Measurements from ENCODE around the gene GDF10.

GDF10 gene

DNA sequence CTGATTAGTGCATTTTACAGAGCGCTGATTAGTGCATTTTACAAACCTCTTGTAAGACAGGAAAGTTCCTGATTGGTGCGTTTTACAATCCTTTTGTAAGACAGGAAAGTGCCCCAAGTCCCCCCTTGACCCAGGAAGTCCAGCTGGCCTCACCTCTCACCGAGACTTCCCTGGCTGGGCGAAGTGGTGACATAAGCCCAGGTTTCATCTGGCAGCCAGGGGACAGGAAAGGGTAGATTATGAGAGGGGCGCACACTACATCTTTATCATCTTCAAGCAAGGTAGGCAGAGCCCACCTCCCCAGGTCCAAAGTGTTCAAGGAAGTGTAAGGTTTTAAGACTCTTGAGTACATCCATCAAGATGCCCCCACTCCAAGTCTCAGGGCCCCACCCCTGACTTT, 5.5 kb upstream of the GDF10 start:
- H3K23ac ChIP-seq (ENCODE audit: low read length): no peak overlapping the region
- no peaks in the 10 kb centered on the region for H3K36me3 ChIP-seq (ENCODE audit: control insufficient read depth in 1 of 2, insufficient read depth in 2 of 2, low read length in 2 of 2)
- H3K79me2 ChIP-seq (ENCODE audit: control insufficient read depth, insufficient read depth, low read length, poor library complexity): no peaks in the 10 kb centered on the region
- H2BK12ac ChIP-seq (ENCODE audit: low read length): no peak overlapping the region
- no peak overlapping the region for H4K91ac ChIP-seq (ENCODE audit: low read depth, low read length)
- H3K4ac ChIP-seq (ENCODE audit: low read depth, low read length): no peak overlapping the region
- H4K8ac ChIP-seq (ENCODE audit: low read depth, low read length): no peak overlapping the region
- H4K12ac ChIP-seq (ENCODE audit: low read depth, low read length): no peak overlapping the region
- H2AK5ac ChIP-seq (ENCODE audit: low read length): no peak overlapping the region
- H2AFZ ChIP-seq (ENCODE audit: insufficient read depth, low read length, poor library complexity): no peak overlapping the region
- peaks cover 8% of the 10 kb centered on the region for H3K27me3 ChIP-seq (ENCODE audit: insufficient read depth, low read length)
- H3K9me3 ChIP-seq (ENCODE audit: insufficient read depth, low read depth, low read length): no peaks in the 10 kb centered on the region
- no peak for DNase-seq
- H2BK5ac ChIP-seq (ENCODE audit: low read depth, low read length, poor library complexity): no peak overlapping the region
- H3K27ac ChIP-seq (ENCODE audit: low read depth, low read length): no peak overlapping the region
- WGBS (ENCODE audit: extremely low coverage, insufficient coverage, insufficient read length): no CpG with 5 or more reads among the region's 5 CpGs
- no peak overlapping the region for H3K9ac ChIP-seq (ENCODE audit: low read length)
- H3K14ac ChIP-seq (ENCODE audit: low read length): no peak overlapping the region
- no peak overlapping the region for H3K4me2 ChIP-seq (ENCODE audit: low read length)
- H2BK120ac ChIP-seq (ENCODE audit: insufficient read depth, low read length, poor library complexity): no peak overlapping the region
- H3K79me1 ChIP-seq (ENCODE audit: low read length): no peaks in the 10 kb centered on the region
- no peaks in the 10 kb centered on the region for H3K4me1 ChIP-seq (ENCODE audit: control insufficient read depth in 1 of 2, insufficient read depth in 2 of 2, low read length in 2 of 2)
- no peak overlapping the region for H3K4me3 ChIP-seq (ENCODE audit: low read depth, low read length)
- no peak overlapping the region for H3K18ac ChIP-seq (ENCODE audit: low read length)

GRCh38 chr10:47295411-47295810, 4.6 kb upstream of the GDF10 start:
- H3K14ac ChIP-seq (ENCODE audit: low read length): no peak overlapping the region
- H3K4me2 ChIP-seq (ENCODE audit: low read length): no peak overlapping the region
- no peak overlapping the region for H3K9ac ChIP-seq (ENCODE audit: low read length)
- no peak overlapping the region for H4K91ac ChIP-seq (ENCODE audit: low read depth, low read length)
- no peak overlapping the region for H3K4ac ChIP-seq (ENCODE audit: low read depth, low read length)
- H2AFZ ChIP-seq (ENCODE audit: insufficient read depth, low read length, poor library complexity): no peak overlapping the region
- no peak overlapping the region for H3K23ac ChIP-seq (ENCODE audit: low read length)
- H3K27ac ChIP-seq (ENCODE audit: low read depth, low read length): no peak overlapping the region
- DNase-seq: no peak
- no peak overlapping the region for H2BK120ac ChIP-seq (ENCODE audit: insufficient read depth, low read length, poor library complexity)
- H3K18ac ChIP-seq (ENCODE audit: low read length): no peak overlapping the region
- H3K79me2 ChIP-seq (ENCODE audit: control insufficient read depth, insufficient read depth, low read length, poor library complexity): no peaks in the 10 kb centered on the region
- no peak overlapping the region for H3K4me3 ChIP-seq (ENCODE audit: low read depth, low read length)
- WGBS (ENCODE audit: extremely low coverage, insufficient coverage, insufficient read length): no CpG with 5 or more reads among the region's 5 CpGs
- H3K79me1 ChIP-seq (ENCODE audit: low read length): no peaks in the 10 kb centered on the region
- H3K27me3 ChIP-seq (ENCODE audit: insufficient read depth, low read length): peaks cover 16% of the 10 kb centered on the region
- no peaks in the 10 kb centered on the region for H3K36me3 ChIP-seq (ENCODE audit: control insufficient read depth in 1 of 2, insufficient read depth in 2 of 2, low read length in 2 of 2)
- no peak overlapping the region for H4K12ac ChIP-seq (ENCODE audit: low read depth, low read length)
- H3K9me3 ChIP-seq (ENCODE audit: insufficient read depth, low read depth, low read length): no peaks in the 10 kb centered on the region
- H2BK5ac ChIP-seq (ENCODE audit: low read depth, low read length, poor library complexity): no peak overlapping the region
- no peak overlapping the region for H4K8ac ChIP-seq (ENCODE audit: low read depth, low read length)
- H3K4me1 ChIP-seq (ENCODE audit: control insufficient read depth in 1 of 2, insufficient read depth in 2 of 2, low read length in 2 of 2): peaks cover 3 to 7% of the 10 kb centered on the region in 2 experiments
- H2BK12ac ChIP-seq (ENCODE audit: low read length): no peak overlapping the region
- H2AK5ac ChIP-seq (ENCODE audit: low read length): no peak overlapping the region

DNA sequence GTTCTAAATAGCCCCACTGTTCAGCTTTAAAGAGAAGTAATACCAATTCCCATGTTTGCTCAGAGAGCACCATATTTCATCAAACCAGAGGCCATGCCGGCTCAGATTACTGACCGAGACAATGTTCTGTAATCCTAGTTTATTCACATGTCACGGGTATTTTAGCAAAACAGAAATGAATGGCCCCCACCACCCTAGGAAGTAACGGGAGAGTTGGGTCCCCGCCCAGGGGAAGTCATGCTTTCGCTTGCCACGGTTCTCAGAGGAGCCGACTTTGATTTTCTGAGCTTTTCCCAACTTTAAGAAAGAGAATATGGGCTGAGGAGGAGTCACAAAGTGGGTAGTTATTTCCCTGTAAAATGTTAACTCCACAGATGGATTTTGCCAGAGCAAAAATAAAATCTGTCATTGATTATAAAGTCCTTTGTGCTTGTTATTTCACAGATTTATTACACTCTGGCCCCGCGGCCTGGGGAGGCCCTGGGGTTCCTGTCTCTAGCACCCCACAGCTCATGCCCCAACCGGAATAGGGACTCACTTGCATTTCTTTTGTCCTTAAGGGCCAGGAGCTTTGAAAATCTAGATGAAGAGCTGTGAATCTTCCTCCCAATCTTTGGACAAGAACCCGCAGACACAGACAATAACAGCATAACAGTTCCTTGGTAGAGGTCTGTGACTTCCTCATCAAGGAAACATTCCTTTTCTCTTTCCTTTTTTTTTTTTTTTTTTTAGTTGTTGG, 3.7 kb upstream of the GDF10 start:
- no peak overlapping the region for H3K9ac ChIP-seq (ENCODE audit: low read length)
- no peak overlapping the region for H3K4me3 ChIP-seq (ENCODE audit: low read depth, low read length)
- no peak overlapping the region for H3K14ac ChIP-seq (ENCODE audit: low read length)
- no peak for DNase-seq
- no peak overlapping the region for H2BK12ac ChIP-seq (ENCODE audit: low read length)
- peaks cover 25% of the 10 kb centered on the region for H3K27me3 ChIP-seq (ENCODE audit: insufficient read depth, low read length)
- H4K8ac ChIP-seq (ENCODE audit: low read depth, low read length): no peak overlapping the region
- no peak overlapping the region for H4K12ac ChIP-seq (ENCODE audit: low read depth, low read length)
- H3K4me2 ChIP-seq (ENCODE audit: low read length): no peak overlapping the region
- no peak overlapping the region for H3K18ac ChIP-seq (ENCODE audit: low read length)
- H2BK5ac ChIP-seq (ENCODE audit: low read depth, low read length, poor library complexity): no peak overlapping the region
- no peak overlapping the region for H3K4ac ChIP-seq (ENCODE audit: low read depth, low read length)
- no CpG with 5 or more reads among the region's 12 CpGs for WGBS (ENCODE audit: extremely low coverage, insufficient coverage, insufficient read length)
- no peak overlapping the region for H3K27ac ChIP-seq (ENCODE audit: low read depth, low read length)
- H2AK5ac ChIP-seq (ENCODE audit: low read length): no peak overlapping the region
- peaks cover 4 to 9% of the 10 kb centered on the region in 2 experiments for H3K4me1 ChIP-seq (ENCODE audit: control insufficient read depth in 1 of 2, insufficient read depth in 2 of 2, low read length in 2 of 2)
- H4K91ac ChIP-seq (ENCODE audit: low read depth, low read length): no peak overlapping the region
- H3K9me3 ChIP-seq (ENCODE audit: insufficient read depth, low read depth, low read length): no peaks in the 10 kb centered on the region
- H3K23ac ChIP-seq (ENCODE audit: low read length): no peak overlapping the region
- H3K79me2 ChIP-seq (ENCODE audit: control insufficient read depth, insufficient read depth, low read length, poor library complexity): no peaks in the 10 kb centered on the region
- no peaks in the 10 kb centered on the region for H3K79me1 ChIP-seq (ENCODE audit: low read length)
- no peak overlapping the region for H2AFZ ChIP-seq (ENCODE audit: insufficient read depth, low read length, poor library complexity)
- no peaks in the 10 kb centered on the region for H3K36me3 ChIP-seq (ENCODE audit: control insufficient read depth in 1 of 2, insufficient read depth in 2 of 2, low read length in 2 of 2)
- H2BK120ac ChIP-seq (ENCODE audit: insufficient read depth, low read length, poor library complexity): no peak overlapping the region

GRCh38 chr10:47296941-47297340, 3.1 kb upstream of the GDF10 start:
- peaks cover 28% of the 10 kb centered on the region for H3K27me3 ChIP-seq (ENCODE audit: insufficient read depth, low read length)
- H3K18ac ChIP-seq (ENCODE audit: low read length): no peak overlapping the region
- no peak overlapping the region for H4K8ac ChIP-seq (ENCODE audit: low read depth, low read length)
- no peak for DNase-seq
- H2BK5ac ChIP-seq (ENCODE audit: low read depth, low read length, poor library complexity): no peak overlapping the region
- WGBS (ENCODE audit: extremely low coverage, insufficient coverage, insufficient read length): no CpG with 5 or more reads among the region's 1 CpG
- no peaks in the 10 kb centered on the region for H3K79me2 ChIP-seq (ENCODE audit: control insufficient read depth, insufficient read depth, low read length, poor library complexity)
- H3K4ac ChIP-seq (ENCODE audit: low read depth, low read length): no peak overlapping the region
- no peak overlapping the region for H3K9ac ChIP-seq (ENCODE audit: low read length)
- H4K91ac ChIP-seq (ENCODE audit: low read depth, low read length): no peak overlapping the region
- H3K14ac ChIP-seq (ENCODE audit: low read length): no peak overlapping the region
- peaks cover 4 to 9% of the 10 kb centered on the region in 2 experiments for H3K4me1 ChIP-seq (ENCODE audit: control insufficient read depth in 1 of 2, insufficient read depth in 2 of 2, low read length in 2 of 2)
- H4K12ac ChIP-seq (ENCODE audit: low read depth, low read length): no peak overlapping the region
- no peak overlapping the region for H3K4me3 ChIP-seq (ENCODE audit: low read depth, low read length)
- no peak overlapping the region for H2AK5ac ChIP-seq (ENCODE audit: low read length)
- no peak overlapping the region for H3K23ac ChIP-seq (ENCODE audit: low read length)
- H3K79me1 ChIP-seq (ENCODE audit: low read length): no peaks in the 10 kb centered on the region
- H3K9me3 ChIP-seq (ENCODE audit: insufficient read depth, low read depth, low read length): no peaks in the 10 kb centered on the region
- no peak overlapping the region for H2AFZ ChIP-seq (ENCODE audit: insufficient read depth, low read length, poor library complexity)
- no peak overlapping the region for H2BK12ac ChIP-seq (ENCODE audit: low read length)
- no peak overlapping the region for H3K27ac ChIP-seq (ENCODE audit: low read depth, low read length)
- no peaks in the 10 kb centered on the region for H3K36me3 ChIP-seq (ENCODE audit: control insufficient read depth in 1 of 2, insufficient read depth in 2 of 2, low read length in 2 of 2)
- H2BK120ac ChIP-seq (ENCODE audit: insufficient read depth, low read length, poor library complexity): no peak overlapping the region
- H3K4me2 ChIP-seq (ENCODE audit: low read length): no peak overlapping the region

Measured in trophoblast cell (in vitro differentiated cells and primary cell).